Ecto neural progenitor cell (in vitro differentiated cells): ENCODE measurements around the gene ENO2.

ENCODE experiments used
- DNase-seq: peaks from one replicate; pipeline ENCODE4 v3.0.0-alpha.2; 2018; ENCODE audit warnings: low spot score

Gene ENO2

DNA sequence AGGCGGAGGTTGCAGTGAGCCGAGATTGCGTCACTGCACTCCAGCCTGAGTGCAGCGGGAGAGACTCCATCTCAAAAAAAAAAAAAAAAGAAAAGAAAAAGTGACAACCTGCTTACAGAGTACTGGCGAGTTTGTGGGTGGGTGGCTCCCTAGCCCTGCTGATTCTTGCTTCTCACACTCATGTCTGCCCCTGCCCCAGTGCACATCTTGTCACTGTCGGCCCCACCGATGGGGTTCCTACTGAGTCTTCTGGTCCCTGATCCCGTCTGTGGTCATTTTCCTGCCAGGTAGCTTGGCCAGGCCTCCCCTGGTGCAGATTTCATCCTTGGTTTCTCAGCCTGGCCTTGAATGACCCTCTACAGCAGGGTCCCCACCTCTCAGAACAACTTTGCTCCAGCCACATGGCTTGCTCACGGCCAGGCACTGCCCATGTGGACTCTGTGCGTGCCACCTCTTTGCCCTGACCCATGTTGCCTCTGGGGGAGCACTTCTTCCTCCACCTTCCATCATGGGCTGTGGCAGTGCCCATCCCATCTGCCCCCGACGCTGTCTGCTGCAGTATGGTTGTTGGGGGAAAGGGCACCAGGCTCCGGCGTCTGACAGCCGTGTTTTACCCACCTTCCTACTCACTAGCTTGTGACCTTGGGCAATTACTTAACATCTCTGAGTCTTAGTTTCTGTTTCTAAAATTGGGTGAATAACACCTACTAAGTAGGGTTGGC is 34.7 kb downstream of the ENO2 start:
- no peak for DNase-seq

DNA sequence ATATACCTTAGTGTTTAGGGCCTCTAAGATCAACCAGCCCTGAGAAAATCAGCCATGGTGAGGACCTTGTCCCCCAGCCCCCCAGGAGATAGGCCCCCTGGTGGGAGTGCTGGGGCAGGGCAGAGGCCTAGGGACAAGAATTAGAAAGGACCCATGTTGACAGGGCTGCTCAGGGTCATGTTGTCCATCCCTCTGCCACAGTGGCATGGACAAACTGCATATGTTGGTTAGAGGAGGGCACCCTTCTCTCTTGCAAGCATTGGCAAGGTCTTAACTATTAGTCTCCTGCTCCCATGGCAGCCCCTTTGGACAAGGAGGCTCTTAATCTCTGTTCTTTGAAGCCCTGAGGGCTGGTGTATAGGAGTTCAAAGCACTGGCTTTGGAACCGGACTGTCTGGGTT is 36.0 kb downstream of the ENO2 start:
- DNase-seq: no peak

DNA sequence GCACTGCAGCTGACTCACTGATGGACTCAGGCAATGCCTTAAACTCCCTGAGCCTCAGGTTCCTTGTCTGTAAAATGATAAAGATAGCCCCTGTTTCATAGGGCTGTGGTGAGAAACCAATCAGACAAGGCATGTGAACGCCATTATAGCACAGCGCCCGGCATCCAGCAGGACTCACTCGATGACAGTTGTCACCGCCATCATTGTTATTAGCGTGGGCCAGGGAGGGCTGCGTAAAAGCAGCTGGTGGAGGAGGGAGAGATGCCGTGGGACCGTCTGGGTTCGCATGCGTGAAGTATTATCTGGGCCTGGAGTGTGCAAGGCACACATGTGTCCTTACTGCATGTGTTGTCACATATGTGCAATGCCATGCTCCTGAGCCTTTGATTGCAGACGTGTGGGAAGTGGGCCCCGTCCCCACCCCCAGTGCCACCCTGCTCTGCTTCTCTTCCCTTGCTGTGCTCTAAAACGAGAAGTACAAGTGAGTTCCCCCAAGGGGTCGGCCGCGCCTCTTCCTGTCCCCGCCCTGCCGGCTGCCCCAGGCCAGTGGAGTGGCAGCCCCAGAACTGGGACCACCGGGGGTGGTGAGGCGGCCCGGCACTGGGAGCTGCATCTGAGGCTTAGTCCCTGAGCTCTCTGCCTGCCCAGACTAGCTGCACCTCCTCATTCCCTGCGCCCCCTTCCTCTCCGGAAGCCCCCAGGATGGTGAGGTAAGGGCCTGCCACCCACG is 36.6 kb downstream of the ENO2 start, which contains the start of gene PTPN6:
PTPN6 (plus strand) TSS at position 546 of the 730 bp plus-strand sequence; CDS start at position 703, 157 bp downstream.
- no peak for DNase-seq

DNA sequence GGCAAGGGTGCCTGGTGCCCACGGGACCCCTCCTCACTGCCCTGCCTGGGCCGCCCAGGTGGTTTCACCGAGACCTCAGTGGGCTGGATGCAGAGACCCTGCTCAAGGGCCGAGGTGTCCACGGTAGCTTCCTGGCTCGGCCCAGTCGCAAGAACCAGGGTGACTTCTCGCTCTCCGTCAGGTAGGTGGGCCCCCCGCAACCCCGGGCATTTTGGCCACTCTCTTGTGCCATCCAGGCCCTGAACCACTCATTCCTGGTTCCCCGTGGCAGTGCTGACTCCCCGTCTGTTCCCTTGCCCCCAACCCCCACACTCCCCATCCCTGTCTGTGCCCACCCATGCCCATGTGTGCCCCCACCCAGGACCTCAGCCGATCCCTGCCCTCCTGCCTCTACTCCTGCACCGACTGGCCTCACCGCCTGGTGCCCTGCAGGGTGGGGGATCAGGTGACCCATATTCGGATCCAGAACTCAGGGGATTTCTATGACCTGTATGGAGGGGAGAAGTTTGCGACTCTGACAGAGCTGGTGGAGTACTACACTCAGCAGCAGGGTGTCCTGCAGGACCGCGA is 37.3 kb downstream of the ENO2 start:
- DNase-seq: no peak

DNA sequence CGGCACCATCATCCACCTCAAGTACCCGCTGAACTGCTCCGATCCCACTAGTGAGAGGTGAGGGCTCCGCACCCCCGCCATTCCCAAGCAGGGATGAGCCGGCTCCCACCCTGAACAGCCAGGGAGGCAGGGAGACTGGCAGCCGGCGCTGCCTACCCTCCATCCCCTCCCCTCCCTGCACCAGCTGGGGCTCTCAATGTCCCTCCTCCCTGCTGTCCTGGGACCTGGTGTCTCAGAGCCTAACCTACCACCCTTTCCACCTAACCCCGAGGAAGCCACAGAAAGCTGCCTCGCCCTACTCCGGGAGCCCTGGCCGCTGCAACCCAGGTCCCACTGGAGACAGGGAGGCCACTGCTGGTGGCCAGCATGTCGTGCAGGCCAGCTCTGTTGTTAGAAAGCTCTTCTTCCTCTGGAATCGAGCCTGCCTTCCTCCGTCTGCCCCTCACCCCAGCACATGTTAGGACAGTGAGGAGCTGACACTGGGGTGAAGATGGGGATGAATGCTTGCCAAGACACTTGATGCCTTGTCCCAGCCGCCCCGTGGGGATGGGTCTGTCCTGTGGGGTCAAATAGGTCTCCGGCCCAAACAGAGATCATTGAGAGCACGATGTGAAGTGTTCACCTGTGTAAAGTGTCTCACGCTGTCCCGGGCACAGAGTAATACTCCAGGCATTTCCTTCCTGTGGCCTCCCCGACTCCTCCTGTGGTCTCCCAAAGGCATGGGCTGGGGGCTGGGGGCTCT is 37.9 kb downstream of the ENO2 start:
- no peak for DNase-seq

DNA sequence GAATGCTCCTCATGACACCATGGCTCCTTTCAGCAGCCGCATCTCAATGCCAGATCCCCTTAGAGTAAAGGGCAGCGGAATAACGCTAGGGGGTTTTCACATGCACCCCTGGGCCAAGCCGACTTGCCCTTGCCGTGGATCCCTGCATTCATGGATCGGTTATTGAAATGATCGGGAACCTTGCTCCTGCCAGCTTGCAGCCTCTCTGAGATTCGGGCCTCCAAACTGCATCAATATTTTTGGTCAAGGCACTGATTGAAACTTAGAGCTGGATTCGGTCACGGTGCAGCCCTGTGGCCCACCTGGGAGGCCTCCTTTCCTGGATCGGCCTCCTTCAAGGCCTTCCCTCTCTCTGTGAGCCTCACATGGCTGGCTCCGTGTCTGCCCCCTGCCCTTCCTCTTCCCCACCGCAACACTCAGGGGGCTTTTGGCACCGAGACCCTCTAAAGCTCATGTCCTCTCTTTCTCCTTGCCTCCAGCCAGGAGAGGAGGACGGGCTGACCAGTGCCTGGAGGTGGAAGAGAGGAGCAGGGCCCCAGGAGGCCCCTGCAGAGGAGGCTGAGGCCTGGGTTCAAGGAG is 38.6 kb downstream of the ENO2 start:
- DNase-seq: no peak

DNA sequence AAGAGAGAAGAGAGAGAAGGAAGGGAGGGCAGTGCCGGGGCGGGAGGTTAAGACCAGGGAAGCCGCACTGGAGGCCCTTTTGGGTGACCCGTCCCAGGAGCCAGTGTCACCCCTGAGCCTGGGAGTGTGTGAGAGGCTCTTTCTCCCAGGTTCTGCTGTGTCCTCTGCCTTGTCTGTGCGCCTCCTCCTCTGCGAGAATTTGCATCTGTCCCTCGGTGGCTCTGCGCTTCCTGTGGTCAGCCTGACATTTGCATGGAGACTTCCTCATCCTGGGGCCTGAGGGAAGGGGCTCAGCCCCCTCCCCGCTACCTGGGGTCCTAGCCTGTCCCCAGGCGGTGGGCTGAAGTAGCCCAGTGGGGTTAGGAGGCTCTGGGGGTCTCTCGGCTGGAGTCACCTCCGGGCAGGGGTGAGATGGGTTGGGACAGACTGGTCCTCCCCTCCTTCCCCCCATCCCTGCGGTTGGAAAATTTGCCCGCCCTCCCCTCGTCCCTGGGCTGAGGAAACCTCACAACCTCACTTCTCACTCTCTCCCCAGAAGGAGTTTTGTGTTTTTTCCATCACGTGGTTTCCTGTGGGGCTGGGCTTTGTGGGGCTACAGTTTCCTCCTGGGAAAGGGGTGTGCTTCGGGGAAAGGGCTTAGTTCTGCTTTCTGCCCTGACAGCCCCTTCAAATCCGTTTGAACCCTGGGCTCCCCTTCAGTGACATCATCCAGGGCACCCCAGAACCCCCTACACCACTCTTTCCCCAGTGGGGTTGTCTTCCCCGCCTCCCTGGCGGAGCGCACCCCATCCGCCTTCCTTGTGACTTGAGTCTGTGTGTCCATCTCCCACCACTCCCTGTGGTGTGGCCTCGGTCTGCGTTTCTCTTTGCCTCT is 39.3 kb downstream of the ENO2 start:
- DNase-seq: no peak

DNA sequence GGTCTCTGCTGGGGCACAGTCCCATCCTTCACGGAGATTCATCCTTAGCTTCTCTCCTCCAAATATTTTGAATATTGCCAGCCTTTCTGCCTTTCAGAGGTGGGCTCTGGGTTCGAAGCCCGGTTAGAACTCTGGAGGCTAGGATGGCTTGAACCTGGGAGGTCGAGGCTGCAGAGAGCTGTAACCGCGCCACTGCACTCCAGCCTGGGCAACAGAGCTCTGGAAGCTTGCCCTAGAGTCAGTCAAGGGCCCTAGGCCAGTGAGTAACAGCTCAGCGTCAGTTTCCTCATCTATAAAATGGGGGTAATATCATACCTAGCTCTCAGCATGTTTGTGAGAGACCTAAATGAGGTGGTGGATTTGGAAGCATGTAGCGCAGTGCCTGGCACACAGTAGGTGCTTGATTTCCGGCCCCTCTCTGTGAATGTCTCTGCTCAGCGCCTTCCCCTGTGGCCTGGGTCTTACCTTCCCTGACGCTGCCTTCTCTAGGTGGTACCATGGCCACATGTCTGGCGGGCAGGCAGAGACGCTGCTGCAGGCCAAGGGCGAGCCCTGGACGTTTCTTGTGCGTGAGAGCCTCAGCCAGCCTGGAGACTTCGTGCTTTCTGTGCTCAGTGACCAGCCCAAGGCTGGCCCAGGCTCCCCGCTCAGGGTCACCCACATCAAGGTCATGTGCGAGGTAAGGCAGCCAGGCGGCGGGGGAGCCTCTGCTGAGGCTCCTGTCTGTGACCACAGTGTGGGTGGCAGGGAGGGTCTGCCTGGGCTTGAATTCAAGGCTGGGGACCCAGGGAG is 40.1 kb downstream of the ENO2 start:
- DNase-seq: no peak

DNA sequence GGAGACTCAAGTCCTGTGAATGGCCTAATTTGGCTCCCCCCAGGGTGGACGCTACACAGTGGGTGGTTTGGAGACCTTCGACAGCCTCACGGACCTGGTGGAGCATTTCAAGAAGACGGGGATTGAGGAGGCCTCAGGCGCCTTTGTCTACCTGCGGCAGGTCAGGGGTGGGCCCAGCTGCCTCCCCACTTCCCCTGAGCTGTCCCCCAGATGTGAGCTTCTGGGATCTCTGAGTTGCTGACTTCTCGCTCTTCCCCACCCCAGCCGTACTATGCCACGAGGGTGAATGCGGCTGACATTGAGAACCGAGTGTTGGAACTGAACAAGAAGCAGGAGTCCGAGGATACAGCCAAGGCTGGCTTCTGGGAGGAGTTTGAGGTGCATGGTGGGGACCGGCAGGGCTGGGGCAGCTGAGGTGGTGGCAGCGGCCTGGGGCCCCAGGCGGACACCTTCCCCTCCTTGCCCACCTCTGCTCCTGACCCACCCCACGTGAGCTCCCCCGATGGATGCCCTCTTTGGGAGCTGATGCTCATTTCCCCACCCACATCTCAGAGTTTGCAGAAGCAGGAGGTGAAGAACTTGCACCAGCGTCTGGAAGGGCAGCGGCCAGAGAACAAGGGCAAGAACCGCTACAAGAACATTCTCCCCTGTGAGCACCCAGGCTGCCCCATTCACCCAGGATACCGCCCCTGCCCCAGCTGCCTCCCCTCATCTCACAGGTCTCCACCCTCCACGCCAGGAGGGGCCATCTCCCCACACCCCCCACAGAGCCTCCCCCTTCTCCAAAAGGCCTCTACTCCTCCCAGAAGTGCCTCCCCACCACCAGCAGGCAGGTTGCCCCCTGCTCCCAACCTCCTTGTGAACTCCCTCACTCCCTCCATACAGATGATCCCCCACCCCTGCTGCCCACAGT is 41.0 kb downstream of the ENO2 start:
- no peak for DNase-seq

DNA sequence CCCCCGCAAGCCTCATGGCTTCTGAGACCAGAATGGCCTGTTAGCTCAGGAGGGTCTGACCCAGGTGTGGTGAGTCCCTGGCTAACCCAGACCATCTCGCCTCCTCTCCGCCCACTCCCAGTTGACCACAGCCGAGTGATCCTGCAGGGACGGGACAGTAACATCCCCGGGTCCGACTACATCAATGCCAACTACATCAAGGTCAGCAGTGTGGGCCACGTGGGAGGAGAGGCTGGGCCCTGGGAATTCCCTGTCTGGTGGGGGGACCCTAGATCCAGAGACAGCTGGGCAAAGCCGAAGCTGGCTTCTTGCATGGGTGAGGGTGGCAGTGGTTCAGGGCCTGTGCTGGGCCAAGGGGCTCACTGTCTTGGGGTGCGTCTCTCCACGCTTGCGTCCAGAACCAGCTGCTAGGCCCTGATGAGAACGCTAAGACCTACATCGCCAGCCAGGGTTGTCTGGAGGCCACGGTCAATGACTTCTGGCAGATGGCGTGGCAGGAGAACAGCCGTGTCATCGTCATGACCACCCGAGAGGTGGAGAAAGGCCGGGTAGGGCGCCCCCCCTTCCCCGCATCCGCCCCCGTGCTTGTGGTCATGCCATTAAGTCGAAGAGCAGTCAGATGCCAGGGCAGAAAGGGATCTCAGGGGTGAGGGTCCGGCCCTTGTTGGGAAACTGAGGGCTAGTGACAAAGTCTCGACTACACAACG is 41.8 kb downstream of the ENO2 start:
- DNase-seq: no peak

DNA sequence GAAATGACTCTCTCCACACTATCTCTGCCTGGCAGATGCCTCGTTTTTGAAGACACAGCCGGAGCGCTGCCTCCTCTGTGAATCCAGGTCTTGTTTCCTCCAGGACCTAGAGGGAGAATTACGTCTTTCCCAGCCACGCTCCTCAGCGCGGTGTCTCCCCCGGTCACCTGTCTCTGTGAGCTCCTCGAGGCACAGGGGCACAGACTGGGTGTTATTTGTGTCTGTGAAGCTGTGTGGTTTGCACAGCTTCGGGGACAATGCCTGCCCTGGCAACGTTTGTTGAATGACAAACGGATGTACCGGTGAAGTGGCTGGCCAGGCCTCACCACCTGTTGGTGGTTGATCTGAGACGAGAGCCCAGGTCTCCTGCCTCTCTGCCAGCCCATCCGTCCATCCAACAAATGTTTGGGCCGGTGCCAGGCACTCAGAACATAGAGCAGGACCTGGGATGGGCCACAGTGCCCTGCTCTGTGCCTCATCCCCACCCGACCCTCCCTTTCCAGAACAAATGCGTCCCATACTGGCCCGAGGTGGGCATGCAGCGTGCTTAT is 42.8 kb downstream of the ENO2 start:
- DNase-seq: no peak

DNA sequence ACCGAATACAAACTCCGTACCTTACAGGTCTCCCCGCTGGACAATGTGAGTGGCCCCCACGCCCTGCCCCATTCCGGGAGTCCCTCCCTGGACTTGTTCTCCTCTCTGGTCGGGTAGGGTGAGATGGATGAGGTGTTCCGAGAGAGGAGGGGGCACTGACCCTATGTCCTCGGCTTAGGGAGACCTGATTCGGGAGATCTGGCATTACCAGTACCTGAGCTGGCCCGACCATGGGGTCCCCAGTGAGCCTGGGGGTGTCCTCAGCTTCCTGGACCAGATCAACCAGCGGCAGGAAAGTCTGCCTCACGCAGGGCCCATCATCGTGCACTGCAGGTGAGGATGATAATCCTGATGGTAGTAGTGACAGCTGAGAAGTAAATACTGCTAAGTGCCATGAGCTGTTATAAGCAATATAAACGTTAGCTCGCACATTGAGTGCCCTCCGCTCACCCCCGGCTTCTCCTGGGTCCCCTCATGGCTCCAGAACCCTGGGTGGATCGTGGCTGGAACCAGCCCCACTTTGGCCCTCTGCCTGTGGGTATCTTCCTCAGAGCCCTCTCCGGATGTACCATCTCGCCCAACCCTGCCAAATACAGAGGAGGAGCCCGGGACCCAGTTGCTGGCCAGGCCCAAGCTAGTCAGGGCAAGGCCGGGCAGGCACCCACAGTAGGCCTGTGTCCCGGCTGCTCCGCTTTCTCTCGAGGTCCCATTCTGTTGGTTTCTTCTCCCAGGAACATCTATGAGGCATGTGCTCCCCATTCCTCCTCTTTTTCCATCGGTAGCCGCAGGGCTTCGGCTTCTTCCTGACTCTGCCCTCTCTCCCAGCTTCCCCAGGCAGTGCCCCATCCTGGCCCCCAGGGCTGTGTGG is 43.6 kb downstream of the ENO2 start:
- DNase-seq: no peak

DNA sequence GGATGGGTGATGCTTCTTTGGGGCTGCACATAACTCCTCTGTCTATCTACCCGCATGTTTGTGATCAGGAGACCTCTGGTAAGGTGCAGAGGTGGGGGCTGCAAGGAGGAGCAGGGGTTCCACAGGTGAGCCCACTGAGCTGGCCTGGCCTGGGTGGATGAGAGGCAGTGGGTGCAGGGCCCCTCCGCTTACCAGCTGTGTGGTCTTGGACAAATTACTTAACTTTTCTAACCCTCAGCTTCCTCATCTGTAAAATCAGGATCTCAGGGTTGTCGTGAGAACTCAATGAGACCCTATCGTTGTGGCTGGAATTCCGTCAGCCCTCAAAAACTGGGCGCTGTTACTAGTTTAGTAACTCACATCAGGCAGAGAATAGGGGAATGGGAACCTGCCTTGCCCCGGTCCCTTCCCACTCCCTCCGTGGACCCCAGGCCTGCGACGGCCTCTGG is 44.3 kb downstream of the ENO2 start:
- no peak for DNase-seq

DNA sequence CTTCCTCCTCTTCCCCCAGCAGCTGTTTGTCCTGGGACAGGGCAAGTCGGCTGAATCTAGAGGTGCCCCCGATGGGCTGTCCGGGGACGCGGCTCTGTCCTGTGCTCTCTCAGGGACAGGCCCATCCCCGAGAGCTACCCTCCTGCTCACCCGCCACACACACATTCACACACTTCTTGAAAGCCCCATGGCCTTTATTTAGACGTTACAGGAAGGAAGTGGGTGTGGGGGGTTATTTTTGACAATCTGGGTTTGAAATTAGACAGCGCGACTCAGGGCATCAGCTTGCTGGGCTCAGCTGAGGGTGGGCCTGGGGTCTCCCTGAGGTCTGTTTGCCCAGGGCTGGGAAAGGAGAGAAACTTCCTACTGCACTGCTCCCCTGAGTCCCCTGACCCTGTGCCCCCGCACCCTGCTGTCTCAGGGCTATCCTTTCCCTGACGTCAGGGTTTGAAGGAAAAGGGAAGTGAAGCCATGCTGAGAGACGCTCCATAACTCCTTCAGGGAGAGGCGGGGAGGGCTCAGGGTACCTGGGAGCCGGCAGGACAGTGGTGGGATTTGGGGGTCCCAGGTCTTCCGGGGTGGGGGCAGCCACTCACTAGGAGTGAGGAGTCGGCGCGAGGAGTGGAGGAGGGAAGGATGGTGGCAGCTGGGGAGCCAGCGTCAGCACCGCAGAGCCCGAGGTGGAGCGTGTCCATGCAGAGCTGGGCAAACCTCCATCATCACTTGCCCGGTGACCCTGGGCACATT is 44.9 kb downstream of the ENO2 start:
- peak; percentile 48 for DNase-seq

DNA sequence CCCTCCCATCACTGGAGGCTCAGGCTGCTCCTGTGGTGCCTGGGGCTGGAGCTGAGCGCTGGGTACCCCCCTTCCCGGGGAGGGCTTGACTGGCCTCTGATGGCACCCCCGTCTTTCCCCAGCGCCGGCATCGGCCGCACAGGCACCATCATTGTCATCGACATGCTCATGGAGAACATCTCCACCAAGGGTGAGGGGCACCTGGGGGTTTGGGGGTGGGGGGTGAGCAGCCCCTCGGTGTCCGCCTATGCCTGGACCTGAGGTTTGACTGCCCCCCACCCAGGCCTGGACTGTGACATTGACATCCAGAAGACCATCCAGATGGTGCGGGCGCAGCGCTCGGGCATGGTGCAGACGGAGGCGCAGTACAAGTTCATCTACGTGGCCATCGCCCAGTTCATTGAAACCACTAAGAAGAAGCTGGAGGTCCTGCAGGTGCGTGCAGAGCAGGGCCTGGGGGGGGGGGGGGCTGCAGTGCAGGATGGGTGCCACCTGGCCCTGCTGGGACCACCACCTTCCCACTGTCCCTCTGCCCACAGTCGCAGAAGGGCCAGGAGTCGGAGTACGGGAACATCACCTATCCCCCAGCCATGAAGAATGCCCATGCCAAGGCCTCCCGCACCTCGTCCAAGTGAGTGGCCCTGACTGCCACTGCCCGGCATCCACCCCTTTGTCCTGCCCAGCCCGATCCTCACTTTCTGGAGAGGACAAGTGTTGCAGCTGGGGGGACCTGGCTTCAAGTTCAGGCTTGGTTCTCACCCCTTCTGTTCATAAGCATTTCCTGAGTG is 45.6 kb downstream of the ENO2 start:
- DNase-seq: no peak
